HG03280 (cell line): Measurements from ENCODE around the gene FGGY.
"Not testable (repeated sequence)": the region's sequence is repeated elsewhere in the genome, so short reads cannot be mapped to it uniquely, and the experiment has no call there.

ENCODE experiments used
- ATAC-seq: cut with Tn5 transposase; IDR thresholded peaks from one replicate; pipeline ENCODE4 v1.9.1; 2021; ENCODE audit warnings: mild to moderate bottlenecking, moderate library complexity; ENCODE audit not compliant: unreplicated experiment

Gene FGGY, protein sequence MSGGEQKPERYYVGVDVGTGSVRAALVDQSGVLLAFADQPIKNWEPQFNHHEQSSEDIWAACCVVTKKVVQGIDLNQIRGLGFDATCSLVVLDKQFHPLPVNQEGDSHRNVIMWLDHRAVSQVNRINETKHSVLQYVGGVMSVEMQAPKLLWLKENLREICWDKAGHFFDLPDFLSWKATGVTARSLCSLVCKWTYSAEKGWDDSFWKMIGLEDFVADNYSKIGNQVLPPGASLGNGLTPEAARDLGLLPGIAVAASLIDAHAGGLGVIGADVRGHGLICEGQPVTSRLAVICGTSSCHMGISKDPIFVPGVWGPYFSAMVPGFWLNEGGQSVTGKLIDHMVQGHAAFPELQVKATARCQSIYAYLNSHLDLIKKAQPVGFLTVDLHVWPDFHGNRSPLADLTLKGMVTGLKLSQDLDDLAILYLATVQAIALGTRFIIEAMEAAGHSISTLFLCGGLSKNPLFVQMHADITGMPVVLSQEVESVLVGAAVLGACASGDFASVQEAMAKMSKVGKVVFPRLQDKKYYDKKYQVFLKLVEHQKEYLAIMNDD

DNA sequence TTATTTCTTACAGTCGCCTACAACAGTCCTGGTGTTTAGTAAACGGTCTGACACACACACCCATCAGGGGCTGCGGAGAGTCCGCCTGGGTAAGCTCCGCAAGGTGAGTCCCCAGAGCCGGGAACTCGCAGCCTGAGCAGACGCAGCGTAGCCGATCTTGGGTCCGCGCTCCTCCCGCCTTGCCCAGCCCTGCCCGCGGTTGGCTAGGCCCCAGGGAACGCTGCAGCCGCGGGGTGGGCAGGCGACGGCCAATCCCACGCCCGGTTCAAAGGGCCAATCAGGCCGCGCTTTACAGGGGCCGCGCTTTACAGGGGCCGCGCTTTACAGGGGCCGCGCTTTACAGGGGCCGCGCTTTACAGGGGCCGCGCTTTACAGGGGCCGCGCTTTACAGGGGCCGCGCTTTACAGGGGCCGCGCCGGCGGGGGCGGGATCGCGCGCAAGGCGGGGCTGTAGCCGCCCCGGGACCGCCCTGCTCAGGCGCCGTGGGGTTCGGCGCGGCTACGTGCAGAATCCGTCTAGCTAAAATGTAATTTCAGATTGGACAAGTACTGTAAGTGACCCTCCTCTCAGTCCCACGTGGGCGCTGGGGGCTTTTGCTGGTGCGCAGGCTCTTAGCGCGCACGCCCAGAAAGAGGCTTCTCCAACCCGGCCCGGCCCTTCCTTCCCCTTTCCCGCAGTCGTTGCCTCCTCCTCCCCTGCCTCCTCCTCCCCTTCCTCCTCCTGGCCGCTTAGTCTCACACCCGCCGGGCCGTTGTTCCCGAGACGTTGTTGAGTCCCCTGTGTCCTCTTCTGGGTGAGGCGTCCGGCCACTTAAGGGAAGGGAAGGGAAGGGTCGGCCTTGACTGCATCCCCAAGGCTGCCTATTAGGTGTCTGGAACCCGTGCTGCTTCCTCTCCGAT is at the start of gene FGGY:
Gene FGGY, plus strand, starts transcription at position 737 of the 899 bp plus-strand sequence. CDS start 24,456 bp downstream, outside the sequence.
- peak; percentile 94 for ATAC-seq

DNA sequence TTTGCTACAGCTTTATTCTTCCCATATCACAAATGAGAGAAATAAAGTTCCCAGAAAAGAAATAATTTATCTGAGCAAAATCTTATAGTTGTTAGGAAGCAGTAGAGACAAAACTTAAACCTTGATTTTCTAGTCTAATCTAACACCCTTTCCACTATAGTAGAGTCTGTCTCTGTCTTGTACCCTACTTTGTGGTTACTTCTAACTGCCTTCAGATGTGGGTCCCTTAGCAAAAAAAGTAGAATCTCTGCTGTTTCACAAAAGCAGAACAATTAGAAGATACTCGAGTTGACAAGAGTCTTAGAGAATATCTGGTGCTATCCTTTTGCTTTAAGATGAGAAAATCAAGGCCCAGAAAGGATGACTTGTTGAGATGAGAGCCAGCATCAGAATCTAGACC is 48.1 kb upstream of the FGGY start:
- ATAC-seq, result no peak

DNA sequence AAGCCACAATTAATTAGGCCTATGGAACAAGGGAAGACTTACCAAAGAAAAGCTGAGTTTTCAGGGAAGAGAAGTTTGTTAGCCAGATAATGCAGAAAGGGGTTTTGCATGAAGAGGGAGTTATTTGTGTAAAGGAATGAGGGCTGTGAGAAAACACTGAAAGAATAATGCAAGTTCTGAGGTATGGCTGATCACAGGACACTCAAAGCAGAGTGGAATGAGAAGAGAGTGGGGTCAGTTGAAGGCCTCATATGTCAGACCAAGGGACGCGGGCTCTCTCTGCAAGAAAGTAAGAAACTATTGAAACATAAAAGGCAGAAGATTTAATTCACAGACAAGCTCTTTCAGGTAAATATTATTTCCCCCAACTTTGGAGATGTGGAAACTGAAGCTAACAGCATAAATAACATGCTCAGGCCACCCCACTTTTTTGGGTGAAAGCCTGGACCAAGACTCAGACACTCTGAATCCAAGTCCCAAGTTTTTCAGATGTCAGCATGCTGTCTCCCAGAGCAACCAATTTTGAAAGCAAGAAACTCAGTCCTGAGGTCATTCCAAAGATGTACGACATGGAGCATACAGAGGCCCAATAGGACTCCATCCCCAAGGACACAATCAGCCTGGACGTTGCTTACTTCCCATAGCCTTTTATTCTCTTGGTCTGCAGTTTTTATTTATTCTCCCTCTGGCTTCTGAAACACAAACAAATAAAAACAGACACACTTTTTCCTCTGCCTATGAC is 47.3 kb upstream of the FGGY start:
- no peak for ATAC-seq

DNA sequence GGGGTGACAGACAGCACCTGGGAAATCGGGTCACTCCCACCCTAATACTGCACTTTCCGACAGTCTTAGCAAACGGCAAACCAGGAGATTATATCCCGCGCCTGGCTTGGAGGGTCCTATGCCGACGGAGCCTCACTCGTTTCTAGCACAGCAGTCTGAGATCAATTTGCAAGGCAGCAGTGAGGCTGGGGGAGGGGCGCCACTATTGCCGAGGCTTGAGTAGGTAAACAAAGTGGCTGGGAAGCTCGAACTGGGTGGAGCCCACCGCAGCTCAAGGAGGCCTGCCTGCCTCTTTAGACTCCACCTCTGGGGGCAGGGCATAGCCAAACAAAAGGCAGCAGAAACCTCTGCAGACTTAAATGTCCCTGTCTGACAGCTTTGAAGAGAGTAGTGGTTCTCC is 45.8 kb upstream of the FGGY start:
- not testable (repeated sequence) for ATAC-seq

DNA sequence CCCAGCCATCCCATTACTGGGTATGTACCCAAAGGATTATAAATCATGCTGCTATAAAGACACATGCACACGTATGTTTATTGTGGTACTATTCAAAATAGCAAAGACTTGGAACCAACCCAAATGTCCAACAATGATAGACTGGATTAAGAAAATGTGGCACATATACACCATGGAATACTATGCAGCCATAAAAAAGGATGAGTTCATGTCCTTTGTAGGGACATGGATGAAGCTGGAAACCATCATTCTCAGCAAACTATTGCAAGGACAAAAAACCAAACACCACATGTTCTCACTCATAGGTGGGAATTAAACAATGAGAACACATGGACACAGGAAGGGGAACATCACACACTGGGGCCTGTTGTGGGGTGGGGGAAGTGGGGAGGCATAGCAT is 40.5 kb upstream of the FGGY start:
- ATAC-seq, result not testable (repeated sequence)

DNA sequence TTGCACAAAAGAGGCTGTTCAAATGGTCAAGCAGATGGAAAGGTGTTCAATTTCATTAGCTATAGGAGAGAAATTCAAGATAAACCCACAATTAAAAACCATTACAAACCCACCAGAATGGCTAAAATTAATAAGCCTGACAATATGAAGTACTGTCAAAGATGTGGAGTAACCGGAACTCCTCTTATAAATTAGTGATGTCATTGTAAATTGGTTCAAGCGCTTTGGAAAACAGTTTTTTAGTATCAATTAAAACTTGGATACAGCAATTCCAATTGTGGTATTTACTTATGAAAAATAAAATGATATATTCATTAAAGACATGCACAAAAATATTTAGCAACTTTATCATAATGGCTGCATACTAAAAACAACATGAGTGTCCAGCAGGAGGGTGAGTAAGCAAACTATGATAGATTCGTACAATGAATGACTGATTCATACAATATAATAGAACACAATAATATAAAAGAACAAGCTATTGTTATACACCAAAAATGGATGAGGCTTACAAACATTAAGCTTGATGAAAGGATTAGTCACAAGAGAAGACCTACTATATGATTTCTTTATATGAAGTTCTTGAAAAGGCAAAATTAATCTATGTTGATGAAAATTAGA is 38.4 kb upstream of the FGGY start:
- ATAC-seq, result no peak

DNA sequence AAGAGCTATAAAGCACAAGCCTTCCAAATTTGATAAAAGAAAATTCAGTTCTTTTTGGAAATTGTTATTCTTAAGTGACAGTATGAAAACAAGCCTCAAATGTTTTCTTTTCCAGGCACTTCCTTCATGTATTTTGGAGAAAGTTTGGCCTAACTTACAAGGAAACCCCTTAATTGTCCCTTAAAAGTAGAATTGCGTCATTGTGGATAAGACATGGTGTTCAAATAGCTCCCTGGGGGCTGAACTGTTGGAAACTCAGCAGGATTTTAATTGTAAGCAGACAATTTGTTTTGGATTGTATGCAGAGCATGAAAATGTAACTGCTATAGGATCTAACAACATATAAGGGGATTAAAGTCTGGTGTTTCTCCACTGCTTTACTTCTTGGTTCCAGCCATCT is 35.4 kb upstream of the FGGY start:
- no peak for ATAC-seq

DNA sequence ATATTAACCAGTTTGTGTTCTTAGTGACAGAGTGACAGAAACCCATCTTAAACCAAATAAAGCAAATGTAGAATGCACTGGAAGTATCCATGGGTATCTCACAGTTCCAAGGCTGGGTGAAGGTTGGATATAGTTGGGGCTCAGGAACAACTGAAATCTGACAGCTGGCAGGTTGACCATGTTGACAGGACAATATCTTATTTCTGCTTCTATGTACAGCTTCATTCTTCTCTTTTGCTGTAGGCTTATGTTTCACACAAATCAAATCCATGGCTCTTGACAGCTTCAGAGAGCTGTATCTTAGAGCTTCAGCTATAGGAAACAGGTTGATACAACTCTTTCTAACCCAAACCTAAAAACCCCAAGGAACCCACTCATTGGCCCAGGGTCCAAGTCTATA is 34.3 kb upstream of the FGGY start:
- ATAC-seq, result no peak

DNA sequence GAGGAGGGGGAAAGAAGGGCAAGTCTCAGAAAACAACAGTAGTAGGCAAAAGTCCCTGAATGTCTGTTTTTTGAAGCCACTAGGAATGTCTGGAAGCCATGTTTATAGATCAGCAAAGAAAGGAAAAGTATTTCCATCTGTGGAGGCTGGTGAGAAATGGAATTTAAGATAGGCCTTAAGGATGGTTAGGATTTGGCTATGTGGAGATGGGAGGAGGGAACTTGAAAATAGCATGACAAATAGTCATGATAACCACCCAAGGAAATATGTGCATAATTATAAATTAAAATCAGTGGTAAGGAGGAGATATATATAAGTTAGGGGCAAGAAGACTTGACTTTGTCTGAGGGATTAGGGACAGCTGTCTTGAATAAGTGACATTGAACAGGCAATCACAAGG is 33.8 kb upstream of the FGGY start:
- ATAC-seq, result no peak

DNA sequence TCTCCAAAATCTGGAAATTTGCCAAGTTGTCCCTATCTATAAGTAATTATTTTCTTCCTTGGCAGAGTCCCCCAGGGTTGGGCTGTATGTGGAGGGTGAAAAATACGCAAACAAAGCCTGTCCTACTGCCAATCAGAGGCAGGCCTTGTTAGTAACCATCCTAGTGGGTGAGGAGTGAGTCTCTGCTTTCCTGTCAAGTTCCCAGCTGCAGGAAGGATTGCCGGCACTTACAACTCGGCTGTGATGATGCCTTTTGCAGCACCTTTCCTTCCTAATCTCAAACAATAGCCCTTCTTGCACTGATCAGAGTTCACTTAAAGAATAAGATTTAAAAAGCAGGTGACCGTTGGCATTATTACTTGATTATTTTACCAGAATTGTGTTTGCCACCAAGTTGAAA is 31.3 kb upstream of the FGGY start:
- ATAC-seq, result no peak

DNA sequence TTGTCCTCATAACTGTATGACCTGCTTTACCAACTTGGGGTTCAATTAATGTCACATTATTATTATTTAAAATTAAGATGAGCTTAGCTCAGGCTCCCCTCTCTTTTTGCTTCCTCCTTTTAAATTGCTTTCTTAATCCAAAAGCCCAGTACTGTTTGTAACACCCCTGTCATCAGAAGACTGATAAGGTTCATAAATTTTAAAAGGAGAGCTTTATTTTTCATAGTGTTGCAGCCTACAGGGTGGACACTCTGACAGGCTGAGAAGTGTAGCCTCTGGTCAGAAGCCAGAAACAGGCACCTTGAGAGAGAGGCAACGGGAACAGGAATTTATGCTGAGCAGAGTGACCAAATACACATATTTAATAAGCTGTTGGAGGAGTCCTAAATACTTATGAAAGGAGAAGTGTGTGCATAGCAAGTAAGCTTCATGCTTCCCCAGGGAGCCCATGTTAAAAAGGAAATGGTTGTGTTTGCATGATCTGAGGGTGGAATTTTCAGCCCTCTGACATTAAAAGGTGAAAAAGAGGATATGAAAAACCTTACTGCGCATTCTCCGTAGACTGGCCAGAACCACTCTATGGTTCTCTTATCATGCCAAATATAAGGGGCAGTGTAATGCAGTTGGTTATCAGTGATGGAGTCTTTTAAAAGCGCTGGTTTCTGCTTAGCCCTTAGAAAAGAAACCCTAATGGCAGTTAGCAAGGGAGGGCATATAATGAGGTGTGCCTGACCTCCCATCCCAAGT is 30.5 kb upstream of the FGGY start:
- ATAC-seq, result peak; percentile 68

DNA sequence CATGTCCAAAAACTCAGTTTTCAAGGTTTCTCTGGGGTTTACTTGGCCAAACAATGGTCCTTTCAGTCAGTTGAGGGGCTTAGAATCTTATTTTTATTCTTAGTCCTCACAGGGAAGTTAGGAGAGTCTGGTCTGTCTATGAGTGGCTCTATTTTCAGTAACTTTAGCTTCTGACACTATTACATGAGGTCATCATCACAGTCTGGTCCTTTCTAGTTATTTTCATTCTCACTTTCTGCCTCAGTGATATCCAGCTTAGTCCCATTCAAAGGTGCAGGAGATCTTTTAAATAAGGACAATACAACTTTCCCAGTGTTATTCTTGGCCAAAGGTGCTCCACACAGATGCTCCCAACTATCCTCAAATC is 30.0 kb upstream of the FGGY start:
- peak; percentile 50 for ATAC-seq

DNA sequence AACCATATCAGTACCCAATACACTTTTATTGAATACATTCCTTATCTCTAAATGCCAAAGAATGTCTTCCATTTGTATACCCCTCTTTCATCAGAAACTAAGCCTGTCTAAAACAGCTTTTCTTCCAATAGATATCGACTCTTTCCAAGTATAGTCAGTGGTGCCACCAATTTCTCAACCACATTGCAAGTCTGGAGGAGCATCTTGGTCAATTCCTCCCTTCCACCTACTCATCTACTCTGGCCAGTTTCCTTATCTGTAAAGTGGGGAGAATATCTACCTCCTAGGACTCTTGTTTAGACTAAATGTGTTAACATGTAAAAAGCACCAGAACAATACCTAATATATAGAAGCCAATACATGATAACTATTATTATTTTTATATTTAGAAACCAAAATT is 28.5 kb upstream of the FGGY start:
- ATAC-seq, result no peak

DNA sequence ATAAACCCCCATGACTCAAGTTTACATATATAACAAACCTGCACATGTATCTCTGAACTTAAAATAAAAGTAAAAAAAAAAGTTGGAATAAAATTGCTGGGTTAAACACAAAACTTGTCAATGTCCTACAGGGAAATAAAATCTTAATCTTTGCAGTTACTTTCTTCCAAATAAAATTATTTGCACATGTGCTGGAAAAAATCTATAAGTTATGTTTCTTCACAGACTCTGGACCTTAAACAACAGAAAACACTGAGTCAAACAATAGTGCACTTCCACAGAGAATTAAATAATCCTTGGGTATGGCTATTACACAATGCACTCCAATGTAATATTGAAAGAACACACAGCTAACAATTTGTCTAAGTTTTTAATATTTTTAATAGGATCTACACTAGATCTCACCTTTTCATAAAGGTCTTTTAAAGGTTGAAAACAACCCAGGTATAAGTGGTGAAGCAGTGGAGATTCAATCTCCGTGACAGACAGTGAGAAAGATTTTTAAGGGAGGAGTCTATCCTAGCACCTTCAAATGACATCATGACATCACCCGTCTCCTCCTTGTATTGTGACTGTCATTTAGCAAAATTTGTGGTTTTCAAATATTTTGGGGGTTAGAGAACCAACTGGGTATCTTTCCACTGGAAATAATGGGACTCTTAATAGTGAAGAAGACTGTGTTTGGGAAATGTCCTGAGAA is 25.2 kb upstream of the FGGY start:
- no peak for ATAC-seq

DNA sequence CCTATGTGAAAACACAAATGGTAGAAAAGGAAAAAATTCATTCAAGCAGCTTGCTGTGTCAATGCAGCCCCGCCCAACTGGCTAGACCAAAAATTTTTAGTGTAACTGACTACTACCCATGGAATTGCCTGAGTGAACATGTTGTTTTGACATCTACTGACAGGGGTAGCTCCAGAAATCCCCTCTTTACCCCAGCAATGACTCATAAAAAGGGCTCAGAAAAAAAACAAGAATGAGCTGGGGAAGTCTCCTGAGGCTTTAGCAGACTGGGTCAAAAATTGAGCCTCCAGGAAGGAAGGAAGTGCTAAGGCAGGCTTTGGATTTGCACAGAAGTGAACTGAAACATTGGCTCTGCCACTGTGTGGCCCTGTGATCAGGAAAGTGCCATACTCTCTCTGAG is 24.4 kb upstream of the FGGY start:
- ATAC-seq, result peak; percentile 52

DNA sequence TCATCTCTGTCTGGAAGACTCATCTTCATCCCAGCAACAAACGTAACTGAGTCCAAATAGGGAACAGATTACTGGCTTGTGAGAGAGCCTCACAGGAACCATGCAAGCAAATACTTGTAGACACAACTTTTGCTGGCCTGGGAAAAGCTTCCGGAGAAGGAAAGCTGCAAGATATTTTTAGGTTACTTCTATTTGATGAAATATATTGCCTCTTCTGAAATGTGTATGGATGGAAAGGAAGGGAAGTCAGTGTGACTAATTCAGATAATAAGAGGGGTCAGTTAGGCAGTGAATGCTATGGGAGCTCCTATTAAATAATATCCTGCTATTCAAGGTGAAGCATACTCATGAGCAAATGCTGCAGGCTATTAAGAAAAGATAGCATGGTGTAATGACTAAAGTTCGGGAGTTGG is 20.4 kb upstream of the FGGY start:
- no peak for ATAC-seq

DNA sequence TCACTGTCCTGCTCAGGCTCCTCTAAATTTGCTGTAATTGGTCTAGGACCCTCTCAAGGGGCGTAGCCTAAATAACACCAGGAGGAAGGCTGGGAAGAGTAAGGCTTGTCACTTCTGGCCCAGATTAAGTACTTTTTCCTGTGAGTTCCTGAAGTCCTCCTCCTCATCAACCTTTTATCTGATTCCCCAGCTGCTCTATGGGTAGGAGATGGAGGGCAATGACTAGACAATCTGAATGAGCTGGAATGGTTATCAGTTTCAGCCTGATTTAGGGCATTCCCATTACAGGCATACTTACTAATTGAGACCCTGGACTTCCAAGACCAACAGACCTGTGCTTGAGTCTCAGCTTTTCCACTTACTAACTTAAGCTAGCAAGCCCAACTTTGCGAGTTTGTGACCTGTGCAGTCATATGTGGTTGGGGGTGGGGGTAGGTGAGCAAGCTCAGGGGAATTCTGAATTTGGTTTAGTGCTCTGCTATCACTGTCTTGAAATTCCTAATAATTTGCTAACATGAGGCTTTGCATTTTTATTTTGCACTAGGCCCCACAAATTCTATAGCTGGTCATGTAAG is 18.0 kb upstream of the FGGY start:
- no peak for ATAC-seq

DNA sequence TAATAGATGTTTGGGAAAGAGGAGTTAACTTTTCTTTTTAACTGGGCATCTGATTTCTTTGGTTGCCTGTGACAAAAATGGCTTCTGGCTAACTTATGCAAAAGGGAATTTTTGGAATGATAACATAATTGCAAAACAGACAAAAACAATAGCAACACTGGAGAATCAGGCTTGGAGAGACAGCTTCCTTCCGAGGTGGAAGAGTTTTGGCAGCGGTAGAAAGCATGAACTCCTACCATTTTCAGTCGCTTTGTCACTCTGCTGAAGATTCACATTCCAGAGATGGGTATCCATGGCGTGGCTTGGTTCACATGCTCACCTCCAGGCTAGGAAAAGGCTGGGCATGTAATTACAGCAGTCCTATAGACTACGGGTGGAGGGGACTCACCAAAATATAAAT is 17.2 kb upstream of the FGGY start:
- ATAC-seq, result no peak

DNA sequence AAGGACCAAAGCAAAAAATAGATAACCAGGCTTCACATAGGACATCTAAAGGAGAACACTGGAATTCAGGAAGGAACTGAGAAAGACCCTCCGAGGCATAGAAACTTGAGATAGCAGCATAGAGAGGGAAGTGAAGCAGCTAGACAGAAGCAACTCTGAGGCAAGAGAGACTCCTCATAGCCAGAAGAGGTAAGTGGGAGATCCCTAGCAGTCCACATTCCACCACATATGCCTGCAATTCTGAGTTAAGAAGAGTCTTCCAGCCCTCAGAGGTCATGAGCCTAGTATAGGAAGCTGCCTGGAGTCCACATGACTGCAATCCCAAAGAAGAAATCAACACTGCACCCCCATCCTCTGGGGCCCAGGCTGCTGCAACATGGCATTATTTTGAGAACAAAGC is 13.9 kb upstream of the FGGY start:
- ATAC-seq, result no peak
